ENCODE measurements around the gene MATN1.

GRCh38 chr1:30689901-30690645 lies 33.3 kb downstream of the MATN1 start:
- TF ChIP-seq POLR2AphosphoS5 (IDR thresholded peaks at IDR 0.05; ENCODE audit: low read depth) (no peak), SPI1 (IDR thresholded peaks at IDR 0.05; ENCODE audit: borderline replicate concordance, low read depth) (no peak)
- TF ChIP-seq, protein P1, sequence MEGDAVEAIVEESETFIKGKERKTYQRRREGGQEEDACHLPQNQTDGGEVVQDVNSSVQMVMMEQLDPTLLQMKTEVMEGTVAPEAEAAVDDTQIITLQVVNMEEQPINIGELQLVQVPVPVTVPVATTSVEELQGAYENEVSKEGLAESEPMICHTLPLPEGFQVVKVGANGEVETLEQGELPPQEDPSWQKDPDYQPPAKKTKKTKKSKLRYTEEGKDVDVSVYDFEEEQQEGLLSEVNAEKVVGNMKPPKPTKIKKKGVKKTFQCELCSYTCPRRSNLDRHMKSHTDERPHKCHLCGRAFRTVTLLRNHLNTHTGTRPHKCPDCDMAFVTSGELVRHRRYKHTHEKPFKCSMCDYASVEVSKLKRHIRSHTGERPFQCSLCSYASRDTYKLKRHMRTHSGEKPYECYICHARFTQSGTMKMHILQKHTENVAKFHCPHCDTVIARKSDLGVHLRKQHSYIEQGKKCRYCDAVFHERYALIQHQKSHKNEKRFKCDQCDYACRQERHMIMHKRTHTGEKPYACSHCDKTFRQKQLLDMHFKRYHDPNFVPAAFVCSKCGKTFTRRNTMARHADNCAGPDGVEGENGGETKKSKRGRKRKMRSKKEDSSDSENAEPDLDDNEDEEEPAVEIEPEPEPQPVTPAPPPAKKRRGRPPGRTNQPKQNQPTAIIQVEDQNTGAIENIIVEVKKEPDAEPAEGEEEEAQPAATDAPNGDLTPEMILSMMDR (IDR thresholded peaks at IDR 0.05; ENCODE audit: insufficient read depth, low read length) = no peak
- TF ChIP-seq, protein P2, sequence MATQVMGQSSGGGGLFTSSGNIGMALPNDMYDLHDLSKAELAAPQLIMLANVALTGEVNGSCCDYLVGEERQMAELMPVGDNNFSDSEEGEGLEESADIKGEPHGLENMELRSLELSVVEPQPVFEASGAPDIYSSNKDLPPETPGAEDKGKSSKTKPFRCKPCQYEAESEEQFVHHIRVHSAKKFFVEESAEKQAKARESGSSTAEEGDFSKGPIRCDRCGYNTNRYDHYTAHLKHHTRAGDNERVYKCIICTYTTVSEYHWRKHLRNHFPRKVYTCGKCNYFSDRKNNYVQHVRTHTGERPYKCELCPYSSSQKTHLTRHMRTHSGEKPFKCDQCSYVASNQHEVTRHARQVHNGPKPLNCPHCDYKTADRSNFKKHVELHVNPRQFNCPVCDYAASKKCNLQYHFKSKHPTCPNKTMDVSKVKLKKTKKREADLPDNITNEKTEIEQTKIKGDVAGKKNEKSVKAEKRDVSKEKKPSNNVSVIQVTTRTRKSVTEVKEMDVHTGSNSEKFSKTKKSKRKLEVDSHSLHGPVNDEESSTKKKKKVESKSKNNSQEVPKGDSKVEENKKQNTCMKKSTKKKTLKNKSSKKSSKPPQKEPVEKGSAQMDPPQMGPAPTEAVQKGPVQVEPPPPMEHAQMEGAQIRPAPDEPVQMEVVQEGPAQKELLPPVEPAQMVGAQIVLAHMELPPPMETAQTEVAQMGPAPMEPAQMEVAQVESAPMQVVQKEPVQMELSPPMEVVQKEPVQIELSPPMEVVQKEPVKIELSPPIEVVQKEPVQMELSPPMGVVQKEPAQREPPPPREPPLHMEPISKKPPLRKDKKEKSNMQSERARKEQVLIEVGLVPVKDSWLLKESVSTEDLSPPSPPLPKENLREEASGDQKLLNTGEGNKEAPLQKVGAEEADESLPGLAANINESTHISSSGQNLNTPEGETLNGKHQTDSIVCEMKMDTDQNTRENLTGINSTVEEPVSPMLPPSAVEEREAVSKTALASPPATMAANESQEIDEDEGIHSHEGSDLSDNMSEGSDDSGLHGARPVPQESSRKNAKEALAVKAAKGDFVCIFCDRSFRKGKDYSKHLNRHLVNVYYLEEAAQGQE (IDR thresholded peaks at IDR 0.05; ENCODE audit: insufficient replicate concordance, low read depth) = no peak
